GM10266 (cell line): ENCODE results near the gene RAPGEF1.
A peak's percentile ranks its signal among the peaks of the same experiment; 100 is the strongest.

Experiments
- DNase-seq: peaks from one replicate; pipeline ENCODE4 v3.0.0; 2012; ENCODE audit errors: extremely low spot score
- TF ChIP-seq, protein P1 (sequence below): IDR thresholded peaks from 2 replicates; pipeline ENCODE4 v1.5.1; 2012; ENCODE audit warnings: mild to moderate bottlenecking, low read depth; ENCODE audit not compliant: control insufficient read depth, insufficient read depth; ENCODE audit errors: missing control alignments

The RAPGEF1 gene

DNA sequence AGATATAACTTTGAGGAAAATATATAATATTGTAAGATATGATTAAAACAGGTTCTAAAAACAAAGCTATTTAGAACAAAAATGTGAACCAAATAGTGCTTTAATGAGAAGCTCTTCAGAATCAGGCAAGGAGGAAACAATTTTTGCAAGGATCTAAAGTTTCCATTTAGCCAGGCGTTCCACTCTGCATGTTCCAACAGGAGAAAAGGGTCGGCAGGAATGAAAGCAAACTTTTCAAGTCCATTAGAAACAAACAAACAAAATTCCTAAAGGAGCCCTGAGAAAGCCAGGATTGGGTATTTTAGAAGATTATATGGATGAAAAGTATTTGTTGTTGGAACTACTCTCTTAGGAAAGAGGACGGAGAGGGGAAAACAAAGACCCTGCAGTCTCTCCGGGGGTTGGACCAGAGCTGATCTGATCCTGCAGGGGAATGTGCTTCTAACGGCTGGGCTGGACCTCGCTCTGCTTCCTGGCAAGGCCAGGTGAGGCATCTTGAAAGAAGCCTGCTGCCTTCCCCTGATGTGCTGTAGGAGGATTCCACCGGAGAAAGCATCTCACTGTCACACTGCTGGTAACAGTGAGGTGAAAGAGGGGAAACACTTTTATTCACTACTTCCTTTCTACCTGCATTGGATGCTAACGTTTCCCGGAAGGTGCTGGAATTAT is 100.0 kb downstream of the RAPGEF1 start:
- DNase-seq: no peak
- TF ChIP-seq, protein P1, sequence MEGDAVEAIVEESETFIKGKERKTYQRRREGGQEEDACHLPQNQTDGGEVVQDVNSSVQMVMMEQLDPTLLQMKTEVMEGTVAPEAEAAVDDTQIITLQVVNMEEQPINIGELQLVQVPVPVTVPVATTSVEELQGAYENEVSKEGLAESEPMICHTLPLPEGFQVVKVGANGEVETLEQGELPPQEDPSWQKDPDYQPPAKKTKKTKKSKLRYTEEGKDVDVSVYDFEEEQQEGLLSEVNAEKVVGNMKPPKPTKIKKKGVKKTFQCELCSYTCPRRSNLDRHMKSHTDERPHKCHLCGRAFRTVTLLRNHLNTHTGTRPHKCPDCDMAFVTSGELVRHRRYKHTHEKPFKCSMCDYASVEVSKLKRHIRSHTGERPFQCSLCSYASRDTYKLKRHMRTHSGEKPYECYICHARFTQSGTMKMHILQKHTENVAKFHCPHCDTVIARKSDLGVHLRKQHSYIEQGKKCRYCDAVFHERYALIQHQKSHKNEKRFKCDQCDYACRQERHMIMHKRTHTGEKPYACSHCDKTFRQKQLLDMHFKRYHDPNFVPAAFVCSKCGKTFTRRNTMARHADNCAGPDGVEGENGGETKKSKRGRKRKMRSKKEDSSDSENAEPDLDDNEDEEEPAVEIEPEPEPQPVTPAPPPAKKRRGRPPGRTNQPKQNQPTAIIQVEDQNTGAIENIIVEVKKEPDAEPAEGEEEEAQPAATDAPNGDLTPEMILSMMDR: no peak

DNA sequence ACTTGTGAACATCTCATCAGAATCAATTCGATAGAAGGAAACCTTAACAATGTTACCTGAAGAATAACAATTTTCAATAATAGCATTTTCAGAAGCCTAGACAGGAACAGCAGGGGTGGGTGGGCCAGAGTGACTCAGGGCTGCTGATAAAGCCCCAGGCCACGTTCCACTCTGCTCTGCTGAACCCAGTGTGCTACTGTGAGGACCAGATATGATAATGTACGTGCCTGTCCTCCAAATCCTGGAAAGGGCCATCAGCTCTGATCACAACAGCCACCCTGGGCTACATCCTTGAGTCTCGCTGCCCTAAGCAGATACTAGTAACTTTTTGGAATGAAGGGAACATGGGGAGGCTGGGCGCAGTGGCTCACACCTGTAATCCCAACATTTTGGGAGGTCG is 103.3 kb downstream of the RAPGEF1 start:
- TF ChIP-seq, protein P1: no peak
- no peak for DNase-seq

GRCh38 chr9:131635892-131636291 is 104.0 kb downstream of the RAPGEF1 start:
- TF ChIP-seq, protein P1: no peak
- DNase-seq: no peak

DNA sequence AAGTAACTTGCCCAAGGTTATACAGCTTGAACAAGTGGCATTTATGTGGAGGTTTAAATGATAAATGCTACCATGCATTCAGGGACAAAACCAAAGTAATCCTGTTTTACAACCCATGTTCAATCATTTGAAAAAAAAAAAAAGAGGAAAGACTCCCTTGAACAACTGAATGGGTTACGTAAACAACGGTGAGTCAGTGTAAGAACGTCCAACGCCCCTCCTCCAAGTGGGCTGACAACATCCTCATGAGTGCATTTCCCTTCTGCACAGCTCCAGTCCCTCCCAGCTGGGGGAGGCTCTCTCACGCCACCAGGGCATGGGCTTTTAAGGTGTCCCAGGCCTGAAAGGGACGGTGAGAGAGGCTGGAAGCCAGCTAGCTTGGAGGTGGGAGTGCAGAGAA is 104.6 kb downstream of the RAPGEF1 start:
- DNase-seq: no peak
- TF ChIP-seq, protein P1: no peak

- DNase-seq: no peak
- TF ChIP-seq, protein P1: no peak
Measured at GRCh38 chr9:131633491-131634031, 106.3 kb downstream of the RAPGEF1 start.

- TF ChIP-seq, protein P1: no peak
- DNase-seq: no peak
Measured at GRCh38 chr9:131631306-131631705, 108.6 kb downstream of the RAPGEF1 start.

GRCh38 chr9:131630205-131630831 is 109.6 kb downstream of the RAPGEF1 start:
- DNase-seq: peak; percentile 57
- TF ChIP-seq, protein P1: peak; percentile 43
